Stimulated activated CD8-positive, alpha-beta memory T cell treated with anti-CD3 and anti-CD28 coated beads, Interleukin-12 subunit alpha, Interleukin-12 subunit beta, amount 100 ng/mL, for 4 hours (primary cell): ENCODE results near the gene LANCL2.
"Not testable (repeated sequence)": the region's sequence is repeated elsewhere in the genome, so short reads cannot be mapped to it uniquely, and the experiment has no call there.

Source experiments
- DNase-seq: peaks from one replicate; pipeline ENCODE4 v3.0.0-alpha.2; 2020; ENCODE audit warnings: low read depth

The LANCL2 gene, protein sequence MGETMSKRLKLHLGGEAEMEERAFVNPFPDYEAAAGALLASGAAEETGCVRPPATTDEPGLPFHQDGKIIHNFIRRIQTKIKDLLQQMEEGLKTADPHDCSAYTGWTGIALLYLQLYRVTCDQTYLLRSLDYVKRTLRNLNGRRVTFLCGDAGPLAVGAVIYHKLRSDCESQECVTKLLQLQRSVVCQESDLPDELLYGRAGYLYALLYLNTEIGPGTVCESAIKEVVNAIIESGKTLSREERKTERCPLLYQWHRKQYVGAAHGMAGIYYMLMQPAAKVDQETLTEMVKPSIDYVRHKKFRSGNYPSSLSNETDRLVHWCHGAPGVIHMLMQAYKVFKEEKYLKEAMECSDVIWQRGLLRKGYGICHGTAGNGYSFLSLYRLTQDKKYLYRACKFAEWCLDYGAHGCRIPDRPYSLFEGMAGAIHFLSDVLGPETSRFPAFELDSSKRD

DNA sequence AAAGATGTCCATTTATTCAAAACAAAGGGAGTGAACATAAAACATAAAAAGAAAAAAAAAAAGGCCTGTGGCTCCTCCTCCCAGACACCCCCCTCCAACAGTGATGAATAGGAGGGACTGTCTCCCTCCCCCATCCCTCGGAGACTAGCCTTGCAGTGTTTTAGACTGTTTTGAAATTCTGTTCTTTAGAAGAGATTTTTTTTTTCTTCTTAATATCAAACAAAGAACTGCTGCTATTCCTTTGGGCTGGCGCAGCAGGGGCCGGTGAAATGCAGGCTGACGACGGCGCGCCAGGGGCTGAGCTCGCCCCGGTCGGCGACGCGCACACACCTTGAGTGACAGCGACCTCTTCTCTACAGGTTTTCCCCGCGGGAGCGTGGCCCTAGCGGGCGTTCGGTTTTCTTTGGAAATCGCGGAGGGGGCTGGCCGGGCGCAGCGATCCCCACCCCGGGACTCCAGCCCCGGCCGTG, at the start of gene LANCL2:
LANCL2 (plus strand) TSS at position 133 of the 470 bp plus-strand sequence. CDS start 689 bp downstream, outside the sequence.
- no peak for DNase-seq

DNA sequence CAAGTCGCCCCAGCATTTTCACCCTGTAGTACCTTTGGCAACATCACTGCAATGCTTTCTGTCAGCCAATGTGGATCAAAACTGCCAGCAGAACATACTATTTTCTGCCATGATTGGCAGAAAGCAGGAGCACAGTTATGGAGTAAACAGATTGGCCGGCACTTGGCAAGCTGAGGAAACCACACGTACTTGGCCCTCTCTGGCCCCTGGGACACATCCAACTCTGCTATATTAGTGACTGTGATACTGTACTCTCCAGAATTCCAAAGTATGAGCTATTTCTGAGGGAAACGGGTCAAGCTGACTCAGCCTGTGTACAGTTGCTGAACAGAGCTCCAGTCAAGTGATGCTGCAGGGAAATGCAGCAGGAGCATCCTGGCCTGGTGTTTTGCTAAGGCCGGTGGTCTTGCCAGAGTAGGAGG, 39.8 kb upstream of the LANCL2 start:
- no peak for DNase-seq

DNA sequence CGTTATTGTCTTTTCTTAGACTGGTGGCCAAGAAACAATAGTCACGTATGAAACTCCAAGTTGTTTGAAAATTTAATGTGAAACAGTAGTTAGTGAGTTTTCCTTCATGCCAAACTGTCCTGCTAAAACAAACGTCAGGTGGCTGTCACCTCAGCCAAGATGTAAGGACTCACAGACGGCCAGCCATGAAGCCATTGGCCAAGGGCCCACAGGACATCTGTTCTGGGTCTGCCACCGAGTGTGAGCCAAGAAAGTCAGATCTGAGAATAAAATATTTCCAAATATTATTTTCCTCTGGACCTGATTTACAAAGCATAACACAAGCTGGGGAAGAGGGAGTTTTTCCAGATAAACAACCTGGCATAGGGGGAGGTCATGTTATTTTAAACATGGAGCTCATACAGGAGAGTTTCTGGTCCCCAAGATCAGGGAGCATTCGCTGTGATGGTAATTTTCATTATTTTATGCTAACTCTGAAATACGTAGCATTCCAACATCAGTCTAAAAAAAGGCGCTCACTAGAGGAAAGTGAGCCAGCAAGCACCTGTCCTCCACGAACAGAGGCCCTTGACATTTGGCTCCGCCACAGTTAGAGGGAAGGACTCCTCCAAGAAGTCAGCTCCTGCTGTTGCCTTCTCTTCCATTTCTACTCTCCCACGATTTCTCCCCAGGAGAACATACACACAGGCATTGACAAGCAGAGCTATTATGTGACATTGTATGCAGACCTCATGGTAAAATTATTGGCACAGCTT, 38.9 kb upstream of the LANCL2 start:
- no peak for DNase-seq

DNA sequence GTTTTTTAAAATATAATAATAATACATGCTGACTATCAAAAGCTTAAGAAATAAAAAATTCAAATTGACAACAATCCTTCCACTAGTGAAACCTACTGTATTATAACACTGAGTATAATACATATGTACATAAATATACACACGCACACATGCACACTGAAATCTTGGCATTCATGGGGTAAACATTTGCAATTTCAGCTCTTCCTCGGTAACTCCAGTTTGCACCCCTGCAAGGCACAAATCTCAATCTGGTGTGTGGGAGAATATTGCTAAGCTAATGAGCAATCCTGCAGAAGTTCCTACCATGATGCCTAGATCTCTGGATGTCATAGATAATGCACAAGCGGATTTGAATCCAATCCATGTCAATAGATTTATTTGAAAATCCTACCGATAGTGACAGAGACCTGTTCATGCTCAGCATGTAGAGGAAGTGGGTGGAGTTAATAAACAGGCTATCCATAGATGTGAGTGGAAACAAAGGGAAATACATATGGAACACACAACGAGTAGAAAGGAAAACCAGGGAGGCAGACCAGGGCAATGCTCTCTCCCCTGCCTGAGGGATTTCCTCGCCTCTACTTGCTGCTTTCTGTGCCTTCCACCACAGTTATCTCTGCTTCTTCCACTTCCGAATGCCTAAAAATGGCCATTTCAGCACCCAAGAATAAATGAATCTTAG, 38.1 kb upstream of the LANCL2 start:
- DNase-seq: no peak

DNA sequence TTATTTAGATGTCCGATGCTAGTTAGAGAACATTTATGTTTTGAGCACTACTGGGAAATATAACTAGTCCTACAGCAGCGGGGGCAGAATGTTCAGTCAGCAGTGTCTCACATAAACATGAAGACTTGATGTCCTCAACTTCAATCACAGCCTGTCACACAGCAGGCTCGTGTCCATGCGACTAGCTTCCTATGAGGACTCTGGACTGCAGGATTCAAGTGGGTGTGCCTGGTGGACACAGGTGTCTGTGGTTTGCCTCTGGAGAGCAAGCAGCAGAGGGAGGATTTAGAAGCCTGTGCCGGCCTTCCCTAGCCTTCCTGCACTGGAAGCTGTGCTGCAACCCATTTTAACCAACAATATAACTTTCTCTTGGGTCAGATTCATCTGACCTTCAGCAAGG, 30.0 kb upstream of the LANCL2 start:
- no peak for DNase-seq

DNA sequence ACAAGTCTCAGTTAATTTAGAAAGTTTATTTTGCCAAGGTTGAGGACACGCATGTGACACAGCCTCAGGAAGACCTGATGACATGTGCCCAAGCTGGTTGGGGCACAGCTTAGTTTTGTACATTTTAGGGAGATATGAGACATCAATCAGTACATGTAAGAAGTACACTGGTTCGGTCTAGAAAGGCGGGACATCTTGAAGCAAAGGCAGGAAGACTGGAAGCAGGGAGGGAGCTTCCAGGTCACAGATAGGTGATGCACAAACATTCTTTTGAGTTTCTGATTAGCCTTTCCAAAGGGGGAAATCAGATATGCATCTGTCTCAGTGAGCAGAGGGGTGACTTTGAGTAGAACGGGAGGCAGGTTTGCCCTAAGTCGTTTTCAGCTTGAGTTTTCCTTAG, 29.4 kb upstream of the LANCL2 start:
- no peak for DNase-seq

DNA sequence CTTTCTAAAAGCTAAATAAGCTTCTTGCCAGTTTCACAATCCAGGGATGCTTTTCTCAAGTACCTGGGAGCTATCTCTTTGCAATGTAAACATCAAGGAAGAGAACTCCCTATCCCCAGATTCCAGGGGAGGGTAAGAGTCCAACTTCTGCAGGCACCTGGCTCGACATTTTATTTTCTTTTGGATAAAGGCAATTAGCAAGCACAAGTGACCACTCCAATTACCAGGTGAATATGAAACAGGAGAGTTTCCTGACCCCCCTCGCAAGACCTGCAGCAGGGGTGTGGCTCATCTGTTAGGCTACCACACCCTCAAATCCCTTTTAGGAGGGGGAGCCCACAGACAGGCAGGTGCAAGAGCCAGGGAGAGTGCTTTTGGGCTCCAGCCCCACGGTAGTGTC, 28.6 kb upstream of the LANCL2 start:
- DNase-seq: no peak

DNA sequence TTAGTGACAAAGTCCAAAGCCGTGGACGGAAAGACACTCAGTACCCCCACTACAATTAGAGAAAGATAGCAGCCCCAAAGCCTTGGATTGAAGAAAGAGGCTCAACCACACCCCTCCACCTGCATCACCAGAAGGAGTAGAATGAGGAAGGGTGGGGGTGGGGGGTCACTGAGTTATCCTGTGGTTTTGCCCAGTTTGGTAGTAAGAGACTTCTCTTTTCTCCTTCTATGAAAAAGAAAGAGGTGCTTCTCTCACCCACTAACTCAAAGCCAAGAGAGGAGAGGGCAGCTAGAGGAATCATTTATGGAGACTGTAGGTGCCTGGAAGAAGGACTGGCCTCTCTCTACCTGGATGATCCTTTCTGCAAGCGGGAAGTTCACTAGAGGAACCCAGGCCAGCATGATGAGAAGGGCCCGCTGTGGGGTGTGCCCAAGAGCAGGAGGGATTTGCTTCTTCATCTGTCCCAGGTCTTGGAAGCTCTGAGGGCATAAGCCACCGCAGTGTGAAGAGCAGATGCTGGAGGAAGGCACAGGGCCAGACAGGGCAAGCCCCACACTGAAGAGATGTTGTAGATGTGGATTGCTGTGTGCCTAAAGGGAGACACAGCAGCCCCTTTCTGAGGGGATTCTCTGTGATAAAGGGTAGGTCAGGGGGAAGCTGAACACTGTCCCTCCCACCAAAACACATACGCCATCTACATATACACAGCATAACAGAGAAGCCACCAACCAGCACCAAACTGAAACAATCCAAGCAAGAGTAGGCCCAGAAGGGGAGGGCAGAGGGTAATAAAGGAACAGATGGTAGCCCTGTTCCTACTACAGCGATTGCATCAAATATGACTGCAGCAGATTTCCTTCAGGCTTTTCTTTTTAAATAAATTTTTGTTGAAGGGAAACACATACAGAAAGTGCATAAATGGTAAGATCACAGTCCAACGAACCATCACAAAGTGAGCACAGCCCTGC, 25.8 kb upstream of the LANCL2 start:
- DNase-seq: no peak

DNA sequence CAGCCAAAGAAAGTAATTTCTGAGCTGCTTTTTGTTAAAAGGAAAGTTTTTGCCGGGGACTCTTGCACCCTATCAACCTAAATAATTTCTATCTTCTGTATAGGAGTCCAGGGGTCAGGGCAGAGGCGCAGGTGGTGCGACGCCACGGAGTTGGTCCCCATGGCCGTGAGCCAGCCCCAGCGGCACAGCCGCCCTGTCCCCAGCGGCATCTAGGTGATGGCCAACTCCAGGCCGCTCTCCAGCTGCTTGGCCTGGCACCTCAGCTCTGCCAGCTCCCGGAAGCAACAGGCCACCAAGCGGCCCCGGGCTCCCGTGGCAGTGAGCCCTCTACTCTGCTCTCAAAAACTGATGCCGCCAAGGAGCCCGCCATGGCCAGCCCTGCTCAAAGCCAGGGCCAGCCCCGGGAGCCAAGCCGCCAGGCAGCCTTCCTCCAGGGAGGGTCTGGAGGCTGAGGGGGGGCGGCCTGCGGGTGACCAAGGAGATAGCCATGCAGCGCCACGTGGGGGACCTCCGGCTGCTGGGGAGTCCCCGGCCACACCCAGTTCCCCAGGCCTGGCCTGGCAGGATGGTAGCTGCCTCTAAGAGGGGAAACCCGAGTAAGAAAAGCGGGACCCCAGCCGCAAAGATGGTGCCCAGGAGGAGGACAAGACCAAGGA, 22.8 kb upstream of the LANCL2 start:
- no peak for DNase-seq

DNA sequence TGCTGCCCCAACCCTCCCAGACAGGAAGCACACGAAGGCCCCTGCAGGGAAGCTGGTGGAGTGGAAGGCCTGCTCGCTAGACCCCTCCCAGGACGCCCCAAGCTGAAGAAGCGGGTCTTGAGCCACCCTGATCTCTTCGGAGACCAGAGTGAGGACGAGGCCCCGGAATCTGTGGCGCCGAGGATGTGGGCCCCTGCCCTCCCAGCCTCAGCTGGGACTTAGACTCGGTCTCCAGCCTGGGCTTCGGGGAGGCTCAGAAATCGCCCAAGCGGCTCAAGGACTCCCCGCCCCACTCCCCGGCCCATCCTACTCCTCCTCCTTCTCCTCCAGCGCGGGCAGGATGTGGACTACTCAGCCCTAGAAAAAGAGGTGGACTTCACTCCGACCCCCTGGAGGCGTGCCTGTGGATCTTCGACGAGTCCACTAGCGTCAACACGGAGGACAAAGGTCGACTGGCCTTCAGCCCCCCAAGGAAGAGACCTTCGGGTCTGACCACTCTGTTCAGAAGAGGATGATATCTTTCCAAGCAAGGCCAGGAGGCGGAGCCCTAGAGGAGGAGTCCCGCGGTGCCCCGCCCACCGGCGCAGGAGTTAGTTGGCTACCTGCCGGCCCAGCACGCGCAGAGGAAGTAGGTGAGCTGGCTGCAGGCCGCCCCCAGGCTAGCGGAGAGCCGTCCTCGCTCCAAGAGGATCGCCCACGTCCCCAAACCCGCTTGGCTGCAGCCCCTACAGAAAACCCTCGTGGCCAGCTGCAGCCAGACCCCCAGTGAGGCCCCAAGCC, 21.9 kb upstream of the LANCL2 start:
- no peak for DNase-seq

DNA sequence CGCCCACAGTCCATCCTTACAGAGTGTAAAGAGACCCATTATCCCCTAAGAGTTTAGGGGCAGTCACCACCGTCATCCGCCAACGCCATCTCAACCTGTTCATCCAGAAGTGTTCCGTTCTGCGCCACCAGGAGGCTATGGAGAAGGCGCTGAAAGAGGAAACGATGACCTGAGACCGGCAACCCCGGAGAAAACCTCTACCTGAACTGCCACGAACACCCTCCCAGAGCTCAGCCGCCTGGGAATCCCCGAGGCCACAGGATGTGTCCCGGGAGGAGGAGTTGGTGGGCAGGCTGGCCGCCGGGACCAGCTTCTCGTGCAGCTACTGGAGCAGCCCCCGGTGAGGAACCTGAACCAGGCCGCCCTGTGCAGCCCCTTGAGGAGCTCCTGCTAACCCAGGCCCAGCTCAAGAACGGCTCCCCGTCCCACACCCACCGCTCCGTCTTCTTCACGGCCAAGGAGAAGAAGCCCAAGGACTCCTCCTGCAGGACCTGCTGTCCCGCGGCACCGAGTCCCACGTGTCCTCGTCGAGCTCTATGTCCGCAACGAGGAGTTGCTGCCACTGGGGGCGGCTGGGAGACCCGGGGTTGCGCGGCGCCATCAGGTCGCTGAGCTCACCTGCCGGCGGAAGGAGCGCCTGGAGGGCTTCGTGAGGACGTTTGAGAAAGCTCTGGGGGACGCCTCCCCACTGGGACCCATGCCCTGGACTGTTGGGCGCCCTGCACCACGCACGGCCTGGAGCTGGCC, 21.1 kb upstream of the LANCL2 start:
- DNase-seq: no peak

DNA sequence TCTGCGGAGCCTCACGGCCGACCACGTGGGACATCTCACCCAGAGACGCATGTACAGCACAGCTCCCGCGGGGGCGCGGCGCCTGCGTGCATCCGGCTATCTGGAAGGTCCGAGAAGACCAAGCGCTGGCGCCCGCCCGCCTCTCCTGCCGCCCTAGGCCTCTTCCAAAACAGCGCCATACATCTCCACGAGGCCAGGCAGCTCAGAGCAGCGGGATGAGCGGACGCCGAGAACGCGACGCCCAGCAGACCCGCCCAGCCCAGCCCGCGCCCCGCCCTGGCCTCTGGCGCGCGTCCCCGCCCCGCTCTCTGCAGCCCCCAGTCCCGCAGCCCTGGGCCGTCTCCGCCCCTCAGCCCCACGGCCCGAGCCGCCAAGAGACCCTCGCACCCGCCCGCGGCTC, 20.3 kb upstream of the LANCL2 start:
- no peak for DNase-seq

DNA sequence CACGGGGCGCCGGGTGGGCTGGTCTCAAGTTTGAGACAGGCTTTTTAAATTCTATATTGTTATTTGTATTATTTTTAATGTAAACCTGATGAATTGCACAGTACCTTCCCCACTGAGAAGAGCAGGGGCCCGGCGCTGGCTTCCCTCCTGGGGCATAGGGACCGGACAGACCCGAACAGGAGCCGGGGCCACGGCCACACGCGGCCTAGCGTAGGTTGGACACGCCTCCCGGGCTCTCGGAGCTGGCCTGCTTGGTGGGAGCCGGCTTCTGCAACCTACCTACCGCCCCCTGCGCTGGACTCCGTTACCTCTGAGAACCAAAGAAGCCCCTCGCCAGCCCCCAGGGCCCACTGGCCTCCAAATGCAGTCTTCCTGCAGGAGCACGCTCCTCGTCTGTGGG, 19.8 kb upstream of the LANCL2 start:
- DNase-seq: no peak

DNA sequence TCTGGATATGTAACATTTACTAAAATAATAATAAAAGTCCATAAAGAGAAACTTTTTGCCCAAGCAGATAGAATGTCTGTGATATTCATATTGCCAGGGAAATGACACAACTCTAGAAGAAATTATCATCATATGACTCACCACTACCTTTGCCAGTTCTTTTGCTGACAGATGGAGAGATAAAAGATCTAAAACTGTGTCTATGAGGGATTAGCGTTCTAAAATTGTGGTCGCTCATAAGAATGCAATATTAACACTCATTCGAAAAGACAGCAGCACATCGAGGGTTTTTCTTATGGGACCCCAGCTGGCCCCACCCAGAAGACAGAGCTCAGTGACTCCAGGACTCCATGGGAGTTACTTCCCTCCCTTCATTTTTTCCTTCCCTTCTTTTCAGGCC, 16.6 kb upstream of the LANCL2 start:
- DNase-seq: no peak

DNA sequence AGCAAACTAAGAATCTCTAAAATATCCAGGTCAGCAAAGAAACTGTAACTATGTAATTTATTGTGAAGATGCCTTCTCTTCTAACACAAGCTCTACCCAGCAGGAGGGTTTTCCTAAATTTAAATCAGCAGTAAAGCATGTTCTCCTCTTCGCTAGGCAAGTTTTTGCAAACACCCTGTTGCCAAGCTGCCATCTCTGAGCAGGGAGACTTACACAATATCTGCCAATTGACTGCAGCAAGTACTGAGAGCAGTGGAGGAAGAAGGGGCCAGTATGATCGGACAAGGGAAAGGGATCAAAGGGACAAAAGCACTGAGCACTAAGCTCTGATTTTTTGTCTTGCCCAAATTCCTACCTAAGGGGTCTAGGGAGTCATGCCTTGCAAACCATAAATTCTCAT, 16.0 kb upstream of the LANCL2 start:
- DNase-seq: no peak

DNA sequence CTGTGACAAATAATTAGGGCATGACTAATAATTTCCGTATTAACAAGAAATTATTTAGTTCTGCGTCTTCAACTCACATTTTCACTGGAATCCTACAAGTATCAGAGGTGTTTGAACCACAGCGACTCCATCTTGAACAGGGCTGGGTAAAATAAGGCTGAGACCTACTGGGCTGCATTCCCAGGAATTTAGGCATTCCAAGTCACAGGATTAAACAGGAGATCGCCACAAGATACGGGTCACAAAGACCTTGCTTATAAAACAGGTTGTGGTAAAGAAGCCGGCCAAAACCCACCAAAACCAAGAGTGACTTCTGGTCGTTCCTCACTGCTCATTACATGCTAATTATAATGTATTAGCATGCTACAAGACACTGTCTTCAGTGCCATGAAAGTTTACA, 14.9 kb upstream of the LANCL2 start:
- no peak for DNase-seq

DNA sequence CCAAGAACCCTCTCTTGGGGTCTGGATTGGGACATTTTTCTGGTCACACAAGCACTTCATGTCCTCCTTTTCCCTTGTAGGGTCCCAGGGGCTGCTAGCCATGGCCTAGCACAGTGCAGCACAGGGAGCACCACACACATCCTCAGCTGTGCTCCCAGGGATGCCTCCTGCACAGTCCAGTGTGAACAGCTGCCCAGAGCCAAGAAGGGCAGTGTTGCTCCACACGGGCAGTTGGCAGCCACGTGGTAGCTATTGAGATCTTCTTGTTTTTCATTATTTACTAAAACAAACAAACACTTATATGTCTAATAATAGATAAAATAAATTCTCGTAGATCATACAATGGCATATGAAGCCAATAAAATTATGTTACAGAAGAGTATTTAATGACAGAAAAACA, 13.9 kb upstream of the LANCL2 start:
- no peak for DNase-seq

DNA sequence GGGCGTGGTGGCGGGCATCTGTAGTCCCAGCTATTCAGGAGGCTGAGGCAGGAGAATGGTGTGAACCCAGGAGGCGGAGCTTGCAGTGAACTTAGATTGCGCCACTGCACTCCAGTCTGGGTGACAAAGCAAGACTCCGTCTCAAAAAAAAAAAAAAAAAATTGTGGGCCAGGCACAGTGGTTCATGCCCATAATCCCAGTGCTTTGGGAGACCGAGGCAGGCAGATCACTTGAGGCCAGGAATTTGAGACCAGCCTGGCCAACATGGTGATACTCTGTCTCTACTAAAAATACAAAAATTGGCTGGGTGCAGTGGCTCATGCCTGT, 12.2 kb upstream of the LANCL2 start:
- not testable (repeated sequence) for DNase-seq

DNA sequence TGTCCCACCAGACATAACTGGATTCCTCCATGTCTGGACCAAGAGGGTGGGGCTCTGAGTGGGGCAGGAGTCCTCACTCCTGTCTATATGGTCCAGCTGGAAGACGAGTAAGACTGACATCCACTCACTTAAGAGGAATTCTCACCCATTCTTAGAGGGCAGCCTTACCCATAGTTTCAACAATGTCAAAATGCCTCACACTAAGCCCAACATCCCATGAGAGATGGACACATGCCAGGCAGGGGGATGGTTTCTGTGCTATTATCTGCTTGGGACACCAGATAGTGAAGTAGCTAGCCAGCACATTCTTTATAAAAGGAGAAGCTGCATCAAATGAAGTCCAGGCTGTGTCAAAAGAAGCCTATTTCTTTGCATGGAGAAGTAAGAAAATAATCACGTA, 4.7 kb upstream of the LANCL2 start:
- no peak for DNase-seq

DNA sequence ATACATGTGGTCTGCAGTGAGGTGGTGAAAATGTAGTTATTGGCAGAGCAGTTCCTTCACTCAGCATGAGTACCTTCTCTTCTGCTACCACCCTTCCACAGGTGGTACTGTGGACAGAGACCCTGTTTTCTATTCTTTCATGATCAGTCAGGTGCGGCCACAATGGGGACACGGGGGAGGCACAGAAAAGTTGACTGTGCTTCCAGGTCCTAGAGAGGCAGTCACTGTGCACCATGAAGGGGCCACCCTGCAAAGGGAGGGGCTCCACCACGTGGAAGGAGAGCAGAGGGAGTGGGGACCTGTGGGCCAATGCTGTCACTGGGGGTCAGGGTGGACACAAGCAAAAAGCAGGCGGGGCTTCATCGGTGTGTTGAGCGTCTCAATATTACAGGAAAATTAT, 3.6 kb upstream of the LANCL2 start:
- no peak for DNase-seq
